K562 (cell line): Measurements from ENCODE around the gene UBE2S. TPM values are rescaled to one million over a fixed set of nuclear protein-coding genes. Genes with fewer than 3 reads are reported as not detected.

Experiments
- ATAC-seq: fragments of 200-7000 bp; cut with Tn5 transposase; 3 replicates; pipeline ENCODE4 v1.9.1; 2020; ENCODE audit warnings: moderate library complexity
- BruUV-seq: library from RNA; stranded (reverse); fragments of 400-500 nt; replicated peaks from 2 replicates; lab custom pipeline; 2021; lab: Mats Ljungman, UMichigan
- CTCF ChIA-PET: fragments of 300-600 bp; formaldehyde crosslinking; extraction: SDS; loops from one replicate; lab custom pipeline; 2021; ENCODE audit warnings: low intra/inter-chr PET ratio; lab: Yijun Ruan, JAX
- POLR2A ChIA-PET: fragments of 300-600, 350-650 bp; sonication (Branson Sonifier 250); formaldehyde crosslinking; extraction: SDS; loops from one replicate; lab custom pipeline; 2021; ENCODE audit warnings: antibody characterized with exemption, inconsistent platforms; lab: Yijun Ruan, JAX
- DNase-seq, 4 experiments: peaks; one replicate each; pipeline versions ENCODE4 v3.0.0 to v3.0.0-alpha.2; 2011 to 2018; ENCODE audit warnings: low spot score in 3 of 4, mixed read lengths in 3 of 4; ENCODE audit errors: extremely low read depth in 1 of 4
- FAIRE-seq: peaks from 2 replicates; lab custom pipeline; 2011; peaks lifted over from hg19 to GRCh38; lab: Jason Lieb, UNC
- H2AFZ ChIP-seq: 2 replicates; pipeline ENCODE4 v1.6.0; 2011; ENCODE audit warnings: low read depth, low read length, control low read depth, inconsistent platforms
- H3K27ac ChIP-seq: fragments of 200-600 bp; 3 replicates; pipeline ENCODE4 v1.8.0; 2011; ENCODE audit warnings: low read depth, mild to moderate bottlenecking, control low read depth, inconsistent platforms, low read length, moderate library complexity, mixed read lengths; ENCODE audit errors: extremely low read depth
- H3K27me3 ChIP-seq, 2 experiments: fragments of 300-600 bp in 1 of 2; 2 replicates in 1 of 2; 3 replicates in 1 of 2; pipeline versions ENCODE4 v1.6.0 to v1.8.0; 2011; ENCODE audit warnings: inconsistent platforms in 2 of 2, low read length in 2 of 2, mild to moderate bottlenecking in 1 of 2, mixed read lengths in 1 of 2, moderate library complexity in 1 of 2; ENCODE audit not compliant: control insufficient read depth in 2 of 2, insufficient read depth in 2 of 2
- H3K36me3 ChIP-seq: fragments of 300-600 bp; 3 replicates; pipeline ENCODE4 v1.8.0; 2011; ENCODE audit warnings: mild to moderate bottlenecking, low read length, inconsistent platforms; ENCODE audit not compliant: control insufficient read depth, insufficient read depth
- H3K4me1 ChIP-seq, 2 experiments: fragments of 200-600 bp in 1 of 2; replicated peaks in 1 of 2; 2 replicates in 1 of 2; 3 replicates in 1 of 2; pipeline versions ENCODE4 v1.5.1 to v1.8.0; 2011; ENCODE audit warnings: inconsistent platforms in 2 of 2, low read length in 2 of 2, mild to moderate bottlenecking in 1 of 2, mixed read lengths in 1 of 2, moderate library complexity in 1 of 2; ENCODE audit not compliant: control insufficient read depth in 2 of 2, insufficient read depth in 2 of 2
- H3K4me2 ChIP-seq: 2 replicates; pipeline ENCODE4 v1.6.1; 2011; ENCODE audit warnings: low read length, control low read depth, inconsistent platforms, mixed read lengths; ENCODE audit not compliant: insufficient read depth
- H3K4me3 ChIP-seq: fragments of 200-600 bp; sonication (generic), shearing (Covaris generic); 2 replicates; pipeline ENCODE4 v1.5.1; 2016; ENCODE audit warnings: control low read depth, inconsistent platforms
- H3K79me2 ChIP-seq: fragments of 200-600 bp; 3 replicates; pipeline ENCODE4 v1.8.0; 2011; ENCODE audit warnings: low read length, inconsistent platforms; ENCODE audit not compliant: control insufficient read depth, insufficient read depth
- H3K9ac ChIP-seq, 2 experiments: 2 replicates each; pipeline versions ENCODE4 v1.6.0 to v1.6.1; 2011; ENCODE audit warnings: low read depth in 2 of 2, low read length in 2 of 2, control low read depth in 1 of 2, inconsistent platforms in 1 of 2, mild to moderate bottlenecking in 1 of 2, mixed read lengths in 1 of 2; ENCODE audit not compliant: insufficient read depth in 1 of 2
- H3K9me1 ChIP-seq: one replicate; pipeline ENCODE4 v1.6.0; 2011; ENCODE audit warnings: inconsistent platforms, mild to moderate bottlenecking, low read length, moderate library complexity; ENCODE audit not compliant: control insufficient read depth, insufficient read depth
- H3K9me3 ChIP-seq: replicated peaks from 2 replicates; pipeline ENCODE4 v1.5.1; 2011; ENCODE audit warnings: low read depth, low read length, inconsistent platforms; ENCODE audit not compliant: control insufficient read depth, insufficient read depth
- H4K20me1 ChIP-seq: replicated peaks from 2 replicates; pipeline ENCODE4 v1.6.1; 2011; ENCODE audit warnings: low read length, inconsistent platforms, mixed read lengths; ENCODE audit not compliant: control insufficient read depth, insufficient read depth
- ADNP ChIP-seq: fragments of 200-800 bp; sonication (Bioruptor generic); IDR thresholded peaks from 2 replicates; pipeline ENCODE4 v1.6.1; 2016; ENCODE audit warnings: missing genetic modification characterization, missing compliant biosample characterization
- ARID2 ChIP-seq: fragments of 450-650 bp; IDR thresholded peaks from 2 replicates; pipeline ENCODE4 v1.6.1; 2017; ENCODE audit warnings: antibody characterized with exemption, mild to moderate bottlenecking
- ARID4B ChIP-seq: sonication (generic); formaldehyde crosslinking; IDR thresholded peaks from 2 replicates; pipeline ENCODE4 v1.8.0; 2022; ENCODE audit warnings: mild to moderate bottlenecking, missing genetic modification reagents
- CHD1 ChIP-seq: fragments of 200-600 bp; sonication (generic); IDR thresholded peaks from one replicate; pipeline ENCODE4 v1.6.1; 2012; ENCODE audit warnings: mild to moderate bottlenecking, moderate library complexity, low read length, inconsistent platforms
- FOXP1 ChIP-seq: sonication (generic); formaldehyde crosslinking; IDR thresholded peaks from 2 replicates; pipeline ENCODE4 v1.8.0; 2022; ENCODE audit warnings: mild to moderate bottlenecking, missing genetic modification reagents
- HIVEP1 ChIP-seq: fragments of 250-450 bp; sonication (Bioruptor Pico); IDR thresholded peaks from 2 replicates; pipeline ENCODE4 v1.4.0; 2020; ENCODE audit warnings: mild to moderate bottlenecking
- HNRNPUL1 ChIP-seq: fragments of 200-400 bp; formaldehyde crosslinking; IDR thresholded peaks from 2 replicates; pipeline ENCODE4 v1.6.1; 2017; ENCODE audit warnings: low read length
- MAX ChIP-seq: sonication (generic); formaldehyde crosslinking; IDR thresholded peaks from 2 replicates; pipeline ENCODE4 v1.9.0; 2022; ENCODE audit warnings: mild to moderate bottlenecking, missing genetic modification reagents
- MYC ChIP-seq, 2 experiments: fragments of 250-450 bp in 1 of 2; sonication (Bioruptor Pico) in 1 of 2; IDR thresholded peaks; 2 replicates each; pipeline versions ENCODE4 v1.5.1 to v1.6.1; 2012 to 2021; ENCODE audit warnings: low read depth in 2 of 2, borderline replicate concordance in 1 of 2, improper control_type of control experiment in 1 of 2, low read length in 1 of 2, mild to moderate bottlenecking in 1 of 2, moderate library complexity in 1 of 2
- RBFOX2 ChIP-seq: fragments of 200-400 bp; formaldehyde crosslinking; IDR thresholded peaks from 2 replicates; pipeline ENCODE4 v1.6.1; 2017; ENCODE audit warnings: low read depth, mild to moderate bottlenecking, low read length, moderate library complexity
- RBM39 ChIP-seq: fragments of 200-400 bp; formaldehyde crosslinking; optimal IDR thresholded peaks from 2 replicates; pipeline ENCODE3; 2018; ENCODE audit warnings: low read depth, low read length
- SMARCE1 ChIP-seq: fragments of 450-650 bp; IDR thresholded peaks from 2 replicates; pipeline ENCODE4 v1.7.1; 2016; ENCODE audit warnings: mild to moderate bottlenecking
- TEAD1 ChIP-seq, 2 experiments: fragments of 450-650 bp in 1 of 2; sonication (generic) in 1 of 2; formaldehyde crosslinking; IDR thresholded peaks; 2 replicates each; pipeline versions ENCODE4 v1.4.0 to v1.8.0; 2020 to 2022; ENCODE audit warnings: mild to moderate bottlenecking in 2 of 2, missing genetic modification reagents in 1 of 2
- TFE3 ChIP-seq: fragments of 450-650 bp; formaldehyde crosslinking; IDR thresholded peaks from 2 replicates; pipeline ENCODE4 v1.4.0; 2020; ENCODE audit warnings: mild to moderate bottlenecking, mixed read lengths
- XRCC5 ChIP-seq: fragments of 200-400 bp; formaldehyde crosslinking; IDR thresholded peaks from 2 replicates; pipeline ENCODE4 v1.6.1; 2017; ENCODE audit warnings: low read depth, mild to moderate bottlenecking, low read length
- WGBS: fragments of 100-300 bp; shearing (Covaris generic); methylation state at CpG from one replicate; pipeline ENCODE4 v1.1.6; 2016; ENCODE audit warnings: low coverage, mixed read lengths; ENCODE audit not compliant: insufficient coverage; ENCODE audit errors: missing lambda C conversion rate; 5-methylcytosine and 5-hydroxymethylcytosine counted together
- in situ Hi-C: fragments of 300-500 bp; cut with MboI; formaldehyde crosslinking; loops from 4 replicates; pipeline ENCODE4 v1.15.0; 2018; ENCODE audit warnings: inconsistent platforms, mixed read lengths
- intact Hi-C: fragments of 100-400 bp; cut with micrococcal nuclease; formaldehyde crosslinking; loops from 2 replicates; pipeline ENCODE4 v1.14.2; 2022
- polyA plus RNA-seq, 8 experiments: library from polyadenylated mRNA; depleted of rRNA in 4 of 8; stranded (reverse) in 5 of 8; unstranded in 3 of 8; fragments of >200 nt; fragmentation: Nextera tagmentation in 2 of 8; fragmentation: Illumina TruSeq in 1 of 8; extraction: Ambion mirVana in 2 of 8; extraction: Trizol in 1 of 8; gene quantifications; 2 replicates each; pipeline versions ENCODE4 v1.2.1 to v1.2.3, GENCODE V29; 2011 to 2014; ENCODE audit warnings: inconsistent platforms in 1 of 8, missing spikeins in 1 of 8
- total RNA-seq, 7 experiments: library from RNA; depleted of rRNA in 6 of 7; stranded (reverse); fragments of >200 nt in 6 of 7; fragmentation: Illumina TruSeq in 2 of 7; extraction: Trizol in 2 of 7; gene quantifications; 2 replicates each; pipeline versions ENCODE4 v1.2.1 to v1.2.3, GENCODE V29; 2011 to 2021; ENCODE audit warnings: low replicate concordance in 1 of 7

Gene UBE2S
- total and polyA plus RNA-seq, 9 of the 15 experiments (the other 6 are each of a cell fraction or from before 2014, with no cell fraction given): 1.5 to 1,305 (median 157) TPM

- ATAC-seq: no peak
- Histone ChIP-seq H3K36me3 (peaks cover 53% of the 10 kb centered on the region), H3K4me3 (peak overlapping the region; percentile 98), H4K20me1 (peaks cover 33% of the 10 kb centered on the region), H2AFZ (no peak overlapping the region), H3K79me2 (peaks cover 49% of the 10 kb centered on the region), H3K4me1 (peaks cover 19 to 50% of the 10 kb centered on the region in 2 experiments), H3K27ac (peak overlapping the region; percentile 100), H3K9ac (peak overlapping the region; percentile 95 to 99), H3K4me2 (peak overlapping the region; percentile 96), H3K9me1 (peaks cover 6% of the 10 kb centered on the region), H3K27me3 (no peaks in the 10 kb centered on the region), H3K9me3 (peaks cover 18% of the 10 kb centered on the region)
- ChIA-PET POLR2A (interaction anchor here (0.6 to 6.6 kb wide), 29 partner anchors 8 to 288 kb away, joined by 3 to 195 read pairs (median 3); partner anchors contain the start of genes NAT14, PPP1R12C, PPP6R1 and PTPRH), CTCF (no interaction called here)
- intact Hi-C loops: no loop called here
- in situ Hi-C loops: no loop called here
- no peak for FAIRE-seq
- 34% methylated on average over 12 of the region's 14 CpGs for WGBS
- no peak for DNase-seq
- BruUV-seq: TSS peak; percentile 56
- TF ChIP-seq FOXP1 (CRISPR knock-in tag) (0 out of 2 replicates have a peak, but pooled peaks have one; percentile 34), ARID4B (peak; percentile 69), CHD1 (peak; percentile 18), MAX (CRISPR knock-in tag) (peak; percentile 44; the same call in 1 of the 2 replicates), RBFOX2 (peak; percentile 4; the same call in 1 of the 2 replicates), ARID2 (no peak), TEAD1 (CRISPR knock-in tag; IDR thresholded peaks at IDR 0.05) (peak in 1 of 2 experiments; percentile 72; a peak in 2 of 4 replicates), MYC (IDR thresholded peaks at IDR 0.05; ENCODE audit: low read depth, low read length) (0 out of 2 replicates have a peak, but pooled peaks have one; percentile 22), MYC (CRISPR knock-in tag; IDR thresholded peaks at IDR 0.05; ENCODE audit: borderline replicate concordance, low read depth) (no peak), ADNP (tag) (no peak), HIVEP1 (CRISPR knock-in tag) (no peak), SMARCE1 (no peak), XRCC5 (0 out of 2 replicates have a peak, but pooled peaks have one; percentile 22), RBM39 (peak; percentile 60), TFE3 (CRISPR knock-in tag) (peak; percentile 67), HNRNPUL1 (0 out of 2 replicates have a peak, but pooled peaks have one; percentile 29)
Observed at GRCh38 chr19:55406091-55406825, 1.3 kb downstream of the UBE2S start.
